GM12865 (cell line): ENCODE measurements around the gene GLP2R.

Experiments
- DNase-seq: peaks from one replicate; pipeline ENCODE4 v3.0.0; 2010; ENCODE audit warnings: low read depth
- H3K4me3 ChIP-seq: 2 replicates; pipeline ENCODE4 v1.5.1; 2011; ENCODE audit warnings: mild to moderate bottlenecking, low read depth, low read length, control low read depth
- TF ChIP-seq, protein P1 (sequence below): IDR thresholded peaks from 2 replicates; pipeline ENCODE4 v1.5.1; 2011; ENCODE audit warnings: low read length, control low read depth, low read depth, inconsistent platforms; ENCODE audit not compliant: insufficient read depth; ENCODE audit errors: missing control alignments

GLP2R gene

DNA sequence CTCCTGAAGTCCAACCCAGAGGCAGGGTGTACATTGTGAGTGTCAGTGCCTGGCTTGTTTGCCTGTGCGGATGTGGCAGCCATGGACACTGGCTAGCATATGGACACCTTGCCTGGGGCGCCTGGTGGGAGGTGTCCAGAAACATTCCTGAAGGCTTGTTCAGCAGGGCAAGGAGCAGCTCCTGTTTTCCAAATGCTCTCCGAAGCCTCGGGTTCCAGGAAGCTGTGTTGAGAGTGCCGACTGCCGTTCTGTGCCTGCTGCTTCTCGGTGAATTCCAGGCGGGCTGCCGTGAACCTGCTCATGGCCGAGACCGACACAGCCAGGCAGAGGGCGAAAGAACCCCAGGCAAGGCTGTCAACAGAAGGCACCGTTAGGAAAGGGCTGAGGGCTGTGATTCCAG, 23.4 kb upstream of the GLP2R start:
- TF ChIP-seq, protein P1, sequence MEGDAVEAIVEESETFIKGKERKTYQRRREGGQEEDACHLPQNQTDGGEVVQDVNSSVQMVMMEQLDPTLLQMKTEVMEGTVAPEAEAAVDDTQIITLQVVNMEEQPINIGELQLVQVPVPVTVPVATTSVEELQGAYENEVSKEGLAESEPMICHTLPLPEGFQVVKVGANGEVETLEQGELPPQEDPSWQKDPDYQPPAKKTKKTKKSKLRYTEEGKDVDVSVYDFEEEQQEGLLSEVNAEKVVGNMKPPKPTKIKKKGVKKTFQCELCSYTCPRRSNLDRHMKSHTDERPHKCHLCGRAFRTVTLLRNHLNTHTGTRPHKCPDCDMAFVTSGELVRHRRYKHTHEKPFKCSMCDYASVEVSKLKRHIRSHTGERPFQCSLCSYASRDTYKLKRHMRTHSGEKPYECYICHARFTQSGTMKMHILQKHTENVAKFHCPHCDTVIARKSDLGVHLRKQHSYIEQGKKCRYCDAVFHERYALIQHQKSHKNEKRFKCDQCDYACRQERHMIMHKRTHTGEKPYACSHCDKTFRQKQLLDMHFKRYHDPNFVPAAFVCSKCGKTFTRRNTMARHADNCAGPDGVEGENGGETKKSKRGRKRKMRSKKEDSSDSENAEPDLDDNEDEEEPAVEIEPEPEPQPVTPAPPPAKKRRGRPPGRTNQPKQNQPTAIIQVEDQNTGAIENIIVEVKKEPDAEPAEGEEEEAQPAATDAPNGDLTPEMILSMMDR: no peak
- DNase-seq: no peak
- no peak overlapping the region for H3K4me3 ChIP-seq

- H3K4me3 ChIP-seq: no peak overlapping the region
- TF ChIP-seq, protein P1: no peak
- DNase-seq: no peak
Observed at GRCh38 chr17:9802697-9803096, 23.0 kb upstream of the GLP2R start.

DNA sequence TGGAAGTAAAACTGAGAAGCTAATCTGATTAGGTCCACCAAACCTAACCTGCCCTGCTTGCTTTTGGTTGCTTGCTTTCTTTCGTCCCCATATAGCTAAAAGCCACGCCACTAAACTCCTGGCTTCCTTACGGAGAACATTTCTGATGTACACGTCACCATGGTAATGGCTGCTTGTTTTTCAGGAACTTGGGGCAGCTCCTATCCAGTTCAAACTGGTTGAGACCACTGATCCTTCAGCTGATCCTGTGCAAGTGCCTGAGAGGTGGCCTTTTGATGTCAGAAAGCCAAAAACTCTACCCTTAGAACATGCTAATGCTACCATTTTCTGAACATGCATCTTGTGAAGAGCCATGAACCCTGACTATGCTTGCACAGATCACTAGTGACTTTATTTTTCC, 20.0 kb upstream of the GLP2R start:
- DNase-seq: no peak
- no peak overlapping the region for H3K4me3 ChIP-seq
- TF ChIP-seq, protein P1: no peak

GRCh38 chr17:9806699-9807098, 19.0 kb upstream of the GLP2R start:
- TF ChIP-seq, protein P1: no peak
- DNase-seq: no peak
- no peak overlapping the region for H3K4me3 ChIP-seq

DNA sequence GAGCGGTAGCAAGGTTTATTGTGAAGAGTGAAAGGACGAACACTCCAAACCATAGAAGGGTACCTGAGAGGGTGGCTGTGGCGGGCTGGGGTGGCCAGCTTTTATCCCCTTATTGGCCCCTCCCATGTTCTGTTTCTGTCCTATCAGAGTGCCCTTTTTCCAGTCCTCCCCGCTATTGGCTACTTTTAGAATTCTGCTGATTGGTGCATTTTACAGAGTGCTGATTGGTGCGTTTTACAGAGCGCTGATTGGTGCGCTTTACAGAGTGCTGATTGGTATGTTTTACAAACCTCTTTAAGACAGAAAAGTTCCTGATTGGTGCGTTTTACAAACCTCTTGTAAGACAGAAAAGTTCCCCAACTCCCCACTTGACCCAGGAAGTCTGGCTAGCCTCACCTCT, 16.3 kb upstream of the GLP2R start:
- TF ChIP-seq, protein P1: no peak
- H3K4me3 ChIP-seq: no peak overlapping the region
- DNase-seq: no peak

GRCh38 chr17:9810100-9810949, 15.4 kb upstream of the GLP2R start:
- TF ChIP-seq, protein P1: no peak
- no peak overlapping the region for H3K4me3 ChIP-seq
- DNase-seq: no peak

DNA sequence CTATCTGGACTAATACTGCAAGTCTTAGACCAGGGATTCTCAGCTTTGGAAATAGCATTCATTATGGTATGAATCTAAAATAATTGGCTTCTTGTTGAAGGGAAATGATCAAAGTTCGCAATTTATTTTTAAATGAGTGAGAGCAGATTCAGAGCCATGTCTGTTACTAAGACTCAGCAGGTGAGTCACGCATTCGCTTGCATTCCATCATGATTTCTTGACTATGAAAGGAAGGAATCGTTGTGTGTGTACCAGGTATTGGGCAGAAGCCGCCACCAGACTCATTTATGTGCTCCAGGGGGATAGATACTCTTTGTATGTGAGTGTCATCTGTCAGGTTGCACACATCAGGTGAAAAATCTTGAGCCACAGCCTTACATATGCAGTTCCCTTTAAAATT, 14.6 kb upstream of the GLP2R start:
- DNase-seq: no peak
- TF ChIP-seq, protein P1: no peak
- no peak overlapping the region for H3K4me3 ChIP-seq
